Cerebellar nuclear complex (tissue), 1 donor: ENCODE results near the gene GEN1.

Experiments used
- DNase-seq, 2 experiments: peaks; one replicate each; lab custom pipeline; 2025; lab: John Stamatoyannopoulos, UW

The GEN1 gene

GRCh38 chr2:17753803-17754663, at the start of gene GEN1, which contains the start of gene SMC6:
Gene GEN1, plus strand, starts transcription at chr2:17754138. Its CDS starts 5,806 bp downstream, at chr2:17759944.
Gene SMC6, minus strand, starts transcription at chr2:17753810. Its CDS starts 7,864 bp downstream, at chr2:17745946.
- peak; percentile 12 to 62 for DNase-seq

GRCh38 chr2:17706845-17707244, 47.1 kb upstream of the GEN1 start:
- DNase-seq: no peak

GRCh38 chr2:17708501-17708900, 45.4 kb upstream of the GEN1 start:
- no peak for DNase-seq

- DNase-seq: no peak
Observed at GRCh38 chr2:17709897-17710296, 44.0 kb upstream of the GEN1 start.

- DNase-seq: peak in 1 of 2 experiments; percentile 0
Observed at GRCh38 chr2:17710547-17711248, 43.2 kb upstream of the GEN1 start.

- DNase-seq: no peak
Observed at GRCh38 chr2:17713291-17713690, 40.6 kb upstream of the GEN1 start.

GRCh38 chr2:17717666-17718065, 36.3 kb upstream of the GEN1 start:
- no peak for DNase-seq

- no peak for DNase-seq
Observed at GRCh38 chr2:17718689-17719088, 35.2 kb upstream of the GEN1 start.

GRCh38 chr2:17719562-17720371, 34.2 kb upstream of the GEN1 start:
- DNase-seq: no peak

- DNase-seq: no peak
Observed at GRCh38 chr2:17728210-17728609, 25.7 kb upstream of the GEN1 start.

- DNase-seq: no peak
Observed at GRCh38 chr2:17729880-17730279, 24.1 kb upstream of the GEN1 start.

GRCh38 chr2:17733599-17733998, 20.3 kb upstream of the GEN1 start:
- DNase-seq: no peak

GRCh38 chr2:17735864-17736263, 18.1 kb upstream of the GEN1 start:
- no peak for DNase-seq

GRCh38 chr2:17736989-17737388, 16.9 kb upstream of the GEN1 start:
- DNase-seq: no peak

GRCh38 chr2:17740203-17740602, 13.7 kb upstream of the GEN1 start:
- no peak for DNase-seq

GRCh38 chr2:17747684-17748452, 6.1 kb upstream of the GEN1 start:
- no peak for DNase-seq

- DNase-seq: no peak
Observed at GRCh38 chr2:17748745-17749144, 5.2 kb upstream of the GEN1 start.

- no peak for DNase-seq
Observed at GRCh38 chr2:17749753-17750438, 4.0 kb upstream of the GEN1 start.

- no peak for DNase-seq
Observed at GRCh38 chr2:17752246-17752645, 1.7 kb upstream of the GEN1 start.

GRCh38 chr2:17752892-17753802, 791 bp upstream of the GEN1 start:
- peak in 1 of 2 experiments; percentile 27 for DNase-seq
